Transverse colon (tissue), 4 donors: Measurements from ENCODE around the gene HAND2. TPM values are rescaled to one million over a fixed set of nuclear protein-coding genes. Genes with fewer than 3 reads are reported as not detected.

ENCODE experiments used
- DNase-seq: peaks from one replicate; pipeline ENCODE4 v3.0.0-alpha.2; 2019
- H3K27ac ChIP-seq, 4 donors: fragments of 200-600 bp; sonication (generic); 2 replicates each; pipeline ENCODE4 v1.5.1; 2016 to 2018; ENCODE audit warnings: inconsistent platforms in 4 of 4
- H3K27me3 ChIP-seq: fragments of 200-600 bp; sonication (generic); 2 replicates; pipeline ENCODE4 v1.5.1; 2017; ENCODE audit warnings: inconsistent platforms
- H3K36me3 ChIP-seq, 4 donors: fragments of 200-600 bp; sonication (generic); 2 replicates each; pipeline ENCODE4 v1.5.1; 2017 to 2019; ENCODE audit warnings: inconsistent platforms in 4 of 4
- H3K4me1 ChIP-seq, 4 donors: fragments of 200-600 bp; sonication (generic); 2 replicates each; pipeline ENCODE4 v1.5.1; 2017 to 2020; ENCODE audit warnings: inconsistent platforms in 4 of 4
- H3K4me3 ChIP-seq, 4 donors: fragments of 200-600 bp; sonication (generic); 1 replicate in 1 of 4; 2 replicates in 3 of 4; pipeline versions ENCODE4 v1.5.1 to v1.6.1; 2017 to 2019; ENCODE audit warnings: inconsistent platforms in 4 of 4
- H3K9me3 ChIP-seq, 2 donors: fragments of 200-600 bp; sonication (generic); 2 replicates each; pipeline ENCODE4 v1.5.1; 2017 to 2019; ENCODE audit warnings: inconsistent platforms in 2 of 2
- EP300 ChIP-seq: sonication (generic); formaldehyde crosslinking; IDR thresholded peaks from one replicate; pipeline ENCODE4 v1.6.1; 2017; ENCODE audit warnings: antibody characterized with exemption, low read depth
- POLR2A ChIP-seq: fragments of 450-650 bp; IDR thresholded peaks from one replicate; pipeline ENCODE4 v1.6.1; 2016; ENCODE audit warnings: antibody characterized with exemption, mild to moderate bottlenecking, moderate library complexity
- POLR2AphosphoS5 ChIP-seq, 3 donors: sonication (generic); formaldehyde crosslinking; IDR thresholded peaks; one replicate each; pipeline ENCODE4 v1.6.1; 2016; ENCODE audit warnings: antibody characterized with exemption in 3 of 3
- WGBS, 2 donors: methylation state at CpG; one replicate each; pipeline ENCODE4 v1.1.5; 2018; ENCODE audit warnings: low coverage in 1 of 2; 5-methylcytosine and 5-hydroxymethylcytosine counted together
- in situ Hi-C, 4 donors: fragments of 200-750 bp; cut with MboI; loops; one replicate each; pipeline versions ENCODE4 v1.15.0 to v1.15.1; 2017; ENCODE audit warnings: low sequenced_read_pairs in 3 of 4, low pct_ligation_motif_present in 1 of 4, low pct_unique_long_range_greater_than_20kb in 1 of 4
- intact Hi-C: fragments of 100-400 bp; cut with DNase I; formaldehyde crosslinking; loops from one replicate; pipeline ENCODE4 v1.15.1; 2023; ENCODE audit warnings: low total_unique reads
- total RNA-seq, 4 donors: library from RNA; depleted of rRNA; stranded (reverse); fragments of >200 nt; gene quantifications; one replicate each; pipeline ENCODE4 v1.1.0, GENCODE V29; 2016
- TF ChIP-seq, protein P1 (sequence below), 5 experiments: fragments of 200-600 bp in 3 of 5; fragments of 450-650 bp in 2 of 5; sonication (generic) in 3 of 5; IDR thresholded peaks; 1 replicate in 2 of 5; 2 replicates in 3 of 5; pipeline ENCODE4 v1.5.1; 2016 to 2017; ENCODE audit warnings: antibody characterized with exemption in 5 of 5, inconsistent platforms in 3 of 5, mild to moderate bottlenecking in 2 of 5, moderate library complexity in 1 of 5

The HAND2 gene
- total RNA-seq, 4 donors from 2014 or later = 24.6 to 87.6 (median 40.9) TPM

GRCh38 chr4:173516621-173517524 lies 13.2 kb downstream of the HAND2 start:
- Histone ChIP-seq H3K36me3 (no peaks in the 10 kb centered on the region), H3K9me3 (no peaks in the 10 kb centered on the region), H3K27me3 (peaks cover 100% of the 10 kb centered on the region), H3K4me1 (peaks cover 4 to 48% (median 27%) of the 10 kb centered on the region in 4 donors), H3K27ac (peak overlapping the region; percentile 82 to 95 (median 89)), H3K4me3 (peak overlapping the region in 2 of 4 donors; percentile 25 to 40)
- DNase-seq = no peak
- peak in 1 of 3 donors; percentile 10 for TF ChIP-seq POLR2AphosphoS5 (IDR thresholded peaks at IDR 0.05)
- no peak for TF ChIP-seq EP300
- in situ Hi-C loops = loop anchor here (25.0 kb wide), 2 partner anchors 620 to 645 kb away; no protein-coding TSS in a partner anchor
- WGBS, 2 donors = 11 to 17% methylated on average over 24 to 48 of the region's 48 CpGs
- intact Hi-C loops = loop anchor here (5.0 kb wide), 2 partner anchors 475 to 640 kb away; no protein-coding TSS in a partner anchor

GRCh38 chr4:173515458-173515857 lies 14.6 kb downstream of the HAND2 start:
- H3K27me3 ChIP-seq = peaks cover 100% of the 10 kb centered on the region
- no peak overlapping the region for H3K4me3 ChIP-seq
- intact Hi-C loops = loop anchor here (5.0 kb wide), 2 partner anchors 477 to 642 kb away; no protein-coding TSS in a partner anchor
- no peak for DNase-seq
- H3K4me1 ChIP-seq = peaks cover 4 to 34% (median 17%) of the 10 kb centered on the region in 4 donors
- H3K36me3 ChIP-seq = no peaks in the 10 kb centered on the region
- TF ChIP-seq POLR2AphosphoS5 (IDR thresholded peaks at IDR 0.05) (no peak), POLR2A (no peak), EP300 (no peak)
- TF ChIP-seq, protein P1, sequence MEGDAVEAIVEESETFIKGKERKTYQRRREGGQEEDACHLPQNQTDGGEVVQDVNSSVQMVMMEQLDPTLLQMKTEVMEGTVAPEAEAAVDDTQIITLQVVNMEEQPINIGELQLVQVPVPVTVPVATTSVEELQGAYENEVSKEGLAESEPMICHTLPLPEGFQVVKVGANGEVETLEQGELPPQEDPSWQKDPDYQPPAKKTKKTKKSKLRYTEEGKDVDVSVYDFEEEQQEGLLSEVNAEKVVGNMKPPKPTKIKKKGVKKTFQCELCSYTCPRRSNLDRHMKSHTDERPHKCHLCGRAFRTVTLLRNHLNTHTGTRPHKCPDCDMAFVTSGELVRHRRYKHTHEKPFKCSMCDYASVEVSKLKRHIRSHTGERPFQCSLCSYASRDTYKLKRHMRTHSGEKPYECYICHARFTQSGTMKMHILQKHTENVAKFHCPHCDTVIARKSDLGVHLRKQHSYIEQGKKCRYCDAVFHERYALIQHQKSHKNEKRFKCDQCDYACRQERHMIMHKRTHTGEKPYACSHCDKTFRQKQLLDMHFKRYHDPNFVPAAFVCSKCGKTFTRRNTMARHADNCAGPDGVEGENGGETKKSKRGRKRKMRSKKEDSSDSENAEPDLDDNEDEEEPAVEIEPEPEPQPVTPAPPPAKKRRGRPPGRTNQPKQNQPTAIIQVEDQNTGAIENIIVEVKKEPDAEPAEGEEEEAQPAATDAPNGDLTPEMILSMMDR (IDR thresholded peaks at IDR 0.05) = no peak
- 47 to 60% methylated on average over 1 to 4 of the region's 4 CpGs for WGBS, 2 donors
- peak overlapping the region; percentile 82 to 95 (median 89) for H3K27ac ChIP-seq
- in situ Hi-C loops = loop anchor here (25.0 kb wide), 2 partner anchors 622 to 647 kb away; no protein-coding TSS in a partner anchor
- no peaks in the 10 kb centered on the region for H3K9me3 ChIP-seq

DNA sequence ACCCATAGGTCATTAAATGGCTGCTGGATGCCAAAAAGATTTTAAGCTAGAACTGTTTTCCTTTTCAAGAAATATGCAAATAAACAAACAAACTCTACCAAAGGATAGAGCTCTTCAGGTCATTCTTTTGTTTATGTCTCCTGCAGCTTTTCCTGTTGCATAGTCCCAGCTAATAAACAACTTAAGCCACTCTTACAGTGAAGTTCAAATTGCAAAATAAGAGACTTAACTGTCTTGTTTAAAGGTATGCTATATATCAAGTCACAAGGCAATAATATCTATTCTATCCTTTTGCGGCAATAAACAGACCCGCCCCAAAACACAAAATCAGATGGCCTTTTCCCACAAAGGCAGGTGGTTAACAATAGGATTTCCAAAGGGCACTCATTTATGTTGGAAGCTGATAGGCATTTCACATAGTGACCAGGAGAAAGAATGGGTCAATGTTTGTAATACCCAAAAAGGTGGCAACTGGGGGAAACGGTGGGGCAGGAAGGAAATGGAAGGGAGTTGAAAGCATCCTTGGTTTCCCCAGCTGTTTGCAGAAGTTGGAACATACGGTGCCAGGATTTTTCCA lies 15.3 kb downstream of the HAND2 start:
- H3K36me3 ChIP-seq = no peaks in the 10 kb centered on the region
- peak overlapping the region in 1 of 4 donors; percentile 91 for H3K27ac ChIP-seq
- H3K9me3 ChIP-seq = no peaks in the 10 kb centered on the region
- no peak for DNase-seq
- H3K4me3 ChIP-seq = no peak overlapping the region
- WGBS, 2 donors = 26 to 37% methylated on average over 4 of the region's 4 CpGs
- H3K4me1 ChIP-seq = peaks cover 0 to 27% (median 16%) of the 10 kb centered on the region in 4 donors
- peaks cover 100% of the 10 kb centered on the region for H3K27me3 ChIP-seq
- in situ Hi-C loops (loop anchor here (25.0 kb wide), 2 partner anchors 623 to 648 kb away; no protein-coding TSS in a partner anchor), intact Hi-C loops (loop anchor here (5.0 kb wide), 2 partner anchors 478 to 643 kb away; no protein-coding TSS in a partner anchor)
- TF ChIP-seq EP300 = no peak
- TF ChIP-seq POLR2A = no peak
- TF ChIP-seq POLR2AphosphoS5 (IDR thresholded peaks at IDR 0.05) = no peak
- TF ChIP-seq, protein P1 (IDR thresholded peaks at IDR 0.05) = no peak

DNA sequence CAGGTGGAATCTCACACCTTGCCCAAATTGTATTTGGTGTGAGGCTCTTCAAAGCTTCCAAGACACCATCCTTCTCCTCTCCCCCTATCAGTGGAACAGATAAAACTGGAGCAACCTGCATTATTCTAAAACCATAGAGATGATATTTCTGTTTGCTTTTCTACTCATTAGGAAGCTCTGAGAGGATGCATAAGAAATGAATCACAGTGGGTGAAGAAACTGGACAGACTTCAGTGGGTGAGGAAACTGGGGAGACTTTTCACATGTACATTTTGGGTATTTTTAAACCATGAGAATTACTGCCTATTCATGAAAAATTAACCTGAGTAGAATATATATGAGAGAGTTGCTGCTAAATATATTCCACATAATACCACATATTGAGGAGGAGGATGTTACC lies 16.4 kb downstream of the HAND2 start:
- intact Hi-C loops = no loop called here

More for the DNA sequence above, 16.4 kb downstream of the HAND2 start:
- TF ChIP-seq POLR2A (no peak), EP300 (no peak), POLR2AphosphoS5 (IDR thresholded peaks at IDR 0.05) (no peak)
- TF ChIP-seq, protein P1 (IDR thresholded peaks at IDR 0.05) = no peak
- DNase-seq = no peak
- Histone ChIP-seq H3K36me3 (no peaks in the 10 kb centered on the region), H3K9me3 (no peaks in the 10 kb centered on the region), H3K27ac (no peak overlapping the region), H3K4me1 (peaks cover 0 to 28% (median 17%) of the 10 kb centered on the region in 4 donors), H3K4me3 (no peak overlapping the region), H3K27me3 (peaks cover 100% of the 10 kb centered on the region)
- in situ Hi-C loops = loop anchor here (25.0 kb wide), 2 partner anchors 624 to 649 kb away; no protein-coding TSS in a partner anchor
